ENCODE results near the gene TMTC1.
"Not testable (repeated sequence)": the region's sequence is repeated elsewhere in the genome, so short reads cannot be mapped to it uniquely, and the experiment has no call there.

TMTC1 gene

GRCh38 chr12:29660847-29661246 is 122.9 kb downstream of the TMTC1 start:
- no peak for DNase-seq

DNA sequence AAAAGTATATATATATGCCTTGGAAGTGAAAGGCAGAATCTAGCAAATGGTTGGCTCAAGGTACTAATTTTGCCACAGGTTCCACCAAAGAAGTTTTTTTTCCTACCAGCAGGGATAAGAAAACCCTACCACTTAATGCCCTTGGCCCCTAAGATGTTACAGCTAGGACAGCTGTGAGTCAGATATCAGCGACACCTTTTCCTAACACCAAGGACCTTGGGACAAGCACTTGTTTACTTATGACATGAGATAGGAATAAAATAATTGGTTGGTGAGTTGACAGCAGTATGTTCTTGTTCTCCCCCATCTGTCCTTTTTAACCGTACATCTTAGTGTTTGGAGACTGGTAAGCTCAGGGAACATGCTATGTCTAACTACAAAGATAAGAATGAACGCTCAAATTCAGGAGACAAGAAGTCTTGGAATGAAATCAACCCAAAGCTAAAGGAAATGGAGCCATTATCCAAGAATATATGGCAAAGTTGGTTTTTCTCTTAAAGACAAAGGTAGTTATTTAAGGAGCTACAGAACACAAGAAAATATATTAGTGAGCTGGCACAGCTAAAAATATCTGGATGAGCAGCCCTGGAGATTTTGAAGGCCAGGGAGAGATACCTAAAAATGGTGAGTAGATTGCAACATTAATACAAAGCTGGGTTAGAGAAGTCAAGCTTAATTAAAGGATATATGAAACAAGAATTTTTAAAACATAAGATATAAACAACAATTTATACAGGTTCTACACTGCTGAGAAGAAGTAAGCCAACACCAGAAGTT is 126.8 kb downstream of the TMTC1 start:
- DNase-seq = no peak

DNA sequence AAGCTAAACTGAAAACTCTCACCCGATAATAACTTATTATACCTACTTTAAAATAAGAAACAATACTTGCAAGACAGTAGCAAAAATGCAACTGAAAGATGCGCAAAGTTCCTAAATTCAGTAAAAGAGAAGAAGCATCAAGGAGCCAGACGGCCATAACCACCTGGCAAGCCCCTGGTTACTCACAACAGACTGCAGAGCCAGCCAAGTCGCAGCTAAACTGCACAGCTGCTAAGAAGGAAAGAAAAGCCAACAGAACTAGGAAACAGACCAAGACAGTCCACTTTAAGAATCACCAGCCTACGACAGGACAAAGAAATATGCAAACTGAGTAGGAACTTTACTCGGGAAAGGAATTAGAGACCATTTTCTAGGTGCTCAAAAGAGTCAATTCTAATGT is 127.9 kb downstream of the TMTC1 start:
- no peak for DNase-seq

DNA sequence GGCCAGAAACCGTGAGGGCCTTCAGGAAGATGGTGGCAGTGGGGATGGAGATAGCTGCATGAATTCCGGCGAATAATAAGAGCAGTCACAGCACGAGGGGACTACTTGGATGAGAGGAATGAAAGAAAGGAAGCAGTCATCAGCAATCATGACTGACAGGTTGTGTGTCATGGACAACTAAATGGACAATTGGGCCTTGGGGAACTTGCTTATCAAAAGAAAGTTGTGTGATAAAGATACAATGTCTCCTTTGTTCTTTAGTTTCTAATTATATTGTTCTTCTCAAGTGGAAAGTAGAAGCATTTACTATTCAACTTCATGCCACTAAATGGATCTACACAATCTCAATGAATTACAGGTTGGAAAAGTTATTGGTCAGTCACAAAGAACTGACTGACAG is 130.5 kb downstream of the TMTC1 start:
- DNase-seq = no peak

GRCh38 chr12:29650371-29650770 is 133.4 kb downstream of the TMTC1 start:
- no peak for DNase-seq

GRCh38 chr12:29649722-29650121 is 134.0 kb downstream of the TMTC1 start:
- DNase-seq = no peak

GRCh38 chr12:29644536-29645162 is 139.1 kb downstream of the TMTC1 start:
- DNase-seq = no peak

DNA sequence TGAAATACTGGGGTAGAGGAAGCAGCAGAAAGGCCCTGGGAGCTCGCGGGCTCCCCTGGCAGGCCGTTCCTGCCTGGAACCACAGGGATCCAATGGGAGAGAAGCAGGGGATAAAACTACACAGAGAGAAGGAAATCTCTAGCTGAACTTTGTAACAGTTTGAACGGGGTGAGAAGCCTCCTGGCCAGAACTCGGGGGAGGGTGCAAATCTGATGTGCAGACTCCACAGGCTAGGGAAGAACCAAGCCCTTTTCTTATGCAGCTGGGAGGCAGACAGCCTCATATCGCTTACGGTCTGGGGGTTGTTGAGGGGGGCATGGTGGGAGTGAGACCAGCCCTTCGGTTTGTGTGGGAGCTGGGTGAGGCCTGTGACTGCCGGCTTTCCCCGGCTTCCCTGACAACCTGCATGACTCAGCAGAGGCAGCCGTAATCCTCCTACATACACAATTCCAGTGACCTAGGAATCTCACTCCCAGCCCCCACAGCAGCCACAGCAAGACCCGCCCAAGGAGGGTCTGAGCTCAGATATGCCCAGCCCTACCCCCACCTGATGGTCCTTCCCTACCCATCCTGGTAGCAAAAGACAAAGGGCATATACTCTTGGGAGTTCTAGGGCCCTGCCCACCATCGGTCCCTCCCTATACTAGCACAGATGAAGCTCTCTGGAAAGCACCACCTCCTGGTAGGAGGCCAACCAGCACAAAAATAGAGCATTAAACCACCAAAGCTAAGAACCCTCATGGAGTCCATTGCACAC is 143.0 kb downstream of the TMTC1 start:
- no peak for DNase-seq

GRCh38 chr12:29639893-29640495 is 143.7 kb downstream of the TMTC1 start:
- no peak for DNase-seq

GRCh38 chr12:29638528-29638927 is 145.2 kb downstream of the TMTC1 start:
- DNase-seq = no peak

DNA sequence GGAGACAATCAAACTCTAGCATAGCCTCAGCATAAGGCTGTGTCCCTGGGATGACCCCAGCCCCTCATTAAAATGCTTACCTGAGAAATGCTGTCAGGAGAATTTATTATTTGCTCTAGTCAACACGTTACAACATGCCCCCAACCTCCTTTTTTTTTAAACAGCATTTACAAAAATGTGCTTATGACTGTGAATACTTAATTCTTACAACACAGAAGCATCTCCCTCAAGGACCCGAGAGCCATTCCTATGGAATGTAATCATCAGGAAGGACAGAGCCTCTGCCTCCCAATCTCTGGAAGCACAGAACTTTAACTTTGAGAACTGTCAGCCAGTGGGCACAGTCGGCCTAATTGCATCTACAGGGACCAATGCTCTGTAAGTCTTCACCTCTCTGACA is 149.7 kb downstream of the TMTC1 start:
- no peak for DNase-seq

- DNase-seq = not testable (repeated sequence)
Observed at GRCh38 chr12:29630164-29630563, 153.6 kb downstream of the TMTC1 start.

GRCh38 chr12:29627221-29627620 is 156.5 kb downstream of the TMTC1 start:
- no peak for DNase-seq

GRCh38 chr12:29625359-29625953 is 158.3 kb downstream of the TMTC1 start:
- DNase-seq = no peak

DNA sequence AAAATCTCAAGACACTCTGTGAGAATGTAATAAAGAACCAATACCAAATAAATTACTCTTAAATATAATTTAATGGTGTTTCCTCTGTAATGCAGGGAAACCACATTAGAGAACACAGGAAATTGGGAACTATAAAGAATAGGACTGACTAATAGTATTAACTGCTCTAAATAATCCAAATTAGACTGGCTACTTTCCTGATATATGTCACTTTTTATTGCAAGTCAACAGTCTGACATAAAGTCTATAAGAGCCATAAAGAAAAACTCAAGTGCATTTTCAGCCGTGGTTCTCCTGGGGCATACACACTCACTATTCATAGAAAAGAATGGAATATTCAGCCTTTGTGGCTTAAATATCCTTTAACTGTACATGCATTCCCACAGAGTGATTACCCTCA is 161.5 kb downstream of the TMTC1 start:
- DNase-seq = no peak

GRCh38 chr12:29620030-29620429 is 163.7 kb downstream of the TMTC1 start:
- DNase-seq = no peak

GRCh38 chr12:29617407-29617803 is 166.3 kb downstream of the TMTC1 start:
- no peak for DNase-seq

- DNase-seq = no peak
Observed at GRCh38 chr12:29616664-29617406, 166.9 kb downstream of the TMTC1 start.

DNA sequence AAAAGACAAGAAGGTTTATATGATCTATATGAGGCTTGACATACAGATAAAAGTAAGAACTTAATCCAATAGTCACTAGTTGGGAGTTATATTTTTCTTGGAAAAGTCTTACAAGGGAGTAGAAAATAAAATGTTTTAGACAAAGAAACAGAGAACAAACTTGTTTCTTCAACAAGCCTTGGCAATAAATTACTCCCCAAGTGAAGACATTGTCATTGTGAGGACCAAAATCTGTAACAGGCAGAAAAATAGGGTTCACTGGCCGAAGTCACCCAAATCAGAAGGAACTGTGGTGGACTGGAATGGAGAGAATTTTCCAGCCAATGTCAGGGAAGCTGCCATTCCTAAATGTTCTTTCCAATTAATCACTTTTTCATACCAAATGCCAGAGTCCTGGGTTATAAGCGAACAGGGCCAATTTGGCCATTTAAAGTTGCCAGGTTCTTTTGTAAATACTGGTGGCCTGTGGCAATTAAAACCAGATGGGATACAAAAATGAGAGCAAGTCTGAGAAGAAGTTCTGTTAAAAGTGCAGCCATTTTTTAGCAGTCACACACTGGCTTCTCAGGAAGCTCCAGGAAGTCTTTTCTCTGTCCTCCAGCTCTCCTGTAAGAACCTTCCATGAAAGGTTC is 168.9 kb downstream of the TMTC1 start:
- no peak for DNase-seq

- no peak for DNase-seq
Observed at GRCh38 chr12:29612912-29613311, 170.8 kb downstream of the TMTC1 start.

- no peak for DNase-seq
Observed at GRCh38 chr12:29611906-29612305, 171.8 kb downstream of the TMTC1 start.

All from NCI-H1417 treated with DMSO at 0.1 percent for 48 hours (cell line).